ENCODE results near the gene COL17A1.

The COL17A1 gene

GRCh38 chr10:104040862-104041789 is 44.6 kb downstream of the COL17A1 start:
- Histone ChIP-seq H3K4me3 (ENCODE audit: low read length) (no peak overlapping the region), H3K4me1 (ENCODE audit: control insufficient read depth, insufficient read depth, low read length) (peaks cover 2% of the 10 kb centered on the region; the same call in 1 of the 2 replicates), H3K27ac (ENCODE audit: low read length) (no peak overlapping the region), H3K9me3 (ENCODE audit: control insufficient read depth, insufficient read depth, low read length) (no peaks in the 10 kb centered on the region), H3K27me3 (ENCODE audit: control insufficient read depth, insufficient read depth, low read length) (no peaks in the 10 kb centered on the region), H3K36me3 (ENCODE audit: control insufficient read depth, insufficient read depth, low read length) (no peaks in the 10 kb centered on the region)
- no peak for DNase-seq (ENCODE audit: low read depth, low spot score)
- no CpG with 5 or more reads among the region's 9 CpGs for WGBS (ENCODE audit: insufficient coverage, insufficient read length)

DNA sequence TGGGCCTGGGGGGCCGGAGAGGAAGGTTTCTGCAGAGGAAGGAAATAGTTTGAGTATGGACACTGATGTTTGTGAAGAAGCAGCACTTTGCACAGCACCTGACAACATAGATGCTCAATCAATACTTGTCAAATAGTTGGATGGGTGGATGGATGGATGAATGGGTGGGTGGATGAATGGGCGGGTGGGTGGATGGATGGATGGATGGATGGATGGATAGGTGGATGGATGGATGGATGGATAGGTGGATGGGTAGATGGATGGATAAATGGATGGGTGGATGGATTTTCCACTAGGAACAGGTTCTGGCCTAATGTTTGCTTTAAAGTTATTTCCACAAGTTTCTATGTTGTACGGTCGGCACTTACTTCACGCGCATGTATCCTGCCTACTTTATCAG is 45.3 kb downstream of the COL17A1 start:
- Histone ChIP-seq H3K36me3 (ENCODE audit: control insufficient read depth, insufficient read depth, low read length) (no peaks in the 10 kb centered on the region), H3K27ac (ENCODE audit: low read length) (no peak overlapping the region), H3K9me3 (ENCODE audit: control insufficient read depth, insufficient read depth, low read length) (no peaks in the 10 kb centered on the region), H3K4me3 (ENCODE audit: low read length) (no peak overlapping the region), H3K4me1 (ENCODE audit: control insufficient read depth, insufficient read depth, low read length) (no peaks in the 10 kb centered on the region), H3K27me3 (ENCODE audit: control insufficient read depth, insufficient read depth, low read length) (no peaks in the 10 kb centered on the region)
- WGBS (ENCODE audit: insufficient coverage, insufficient read length) = no CpG with 5 or more reads among the region's 6 CpGs
- no peak for DNase-seq (ENCODE audit: low read depth, low spot score)

GRCh38 chr10:104038958-104039752 is 46.5 kb downstream of the COL17A1 start:
- H3K4me3 ChIP-seq (ENCODE audit: low read length) = no peak overlapping the region
- H3K27me3 ChIP-seq (ENCODE audit: control insufficient read depth, insufficient read depth, low read length) = no peaks in the 10 kb centered on the region
- WGBS (ENCODE audit: insufficient coverage, insufficient read length) = no CpG with 5 or more reads among the region's 7 CpGs
- no peak overlapping the region for H3K27ac ChIP-seq (ENCODE audit: low read length)
- no peaks in the 10 kb centered on the region for H3K4me1 ChIP-seq (ENCODE audit: control insufficient read depth, insufficient read depth, low read length)
- no peaks in the 10 kb centered on the region for H3K9me3 ChIP-seq (ENCODE audit: control insufficient read depth, insufficient read depth, low read length)
- H3K36me3 ChIP-seq (ENCODE audit: control insufficient read depth, insufficient read depth, low read length) = no peaks in the 10 kb centered on the region
- no peak for DNase-seq (ENCODE audit: low read depth, low spot score)

GRCh38 chr10:104038537-104038936 is 47.1 kb downstream of the COL17A1 start:
- WGBS (ENCODE audit: insufficient coverage, insufficient read length) = no CpG with 5 or more reads among the region's 8 CpGs
- H3K36me3 ChIP-seq (ENCODE audit: control insufficient read depth, insufficient read depth, low read length) = no peaks in the 10 kb centered on the region
- no peak for DNase-seq (ENCODE audit: low read depth, low spot score)

DNA sequence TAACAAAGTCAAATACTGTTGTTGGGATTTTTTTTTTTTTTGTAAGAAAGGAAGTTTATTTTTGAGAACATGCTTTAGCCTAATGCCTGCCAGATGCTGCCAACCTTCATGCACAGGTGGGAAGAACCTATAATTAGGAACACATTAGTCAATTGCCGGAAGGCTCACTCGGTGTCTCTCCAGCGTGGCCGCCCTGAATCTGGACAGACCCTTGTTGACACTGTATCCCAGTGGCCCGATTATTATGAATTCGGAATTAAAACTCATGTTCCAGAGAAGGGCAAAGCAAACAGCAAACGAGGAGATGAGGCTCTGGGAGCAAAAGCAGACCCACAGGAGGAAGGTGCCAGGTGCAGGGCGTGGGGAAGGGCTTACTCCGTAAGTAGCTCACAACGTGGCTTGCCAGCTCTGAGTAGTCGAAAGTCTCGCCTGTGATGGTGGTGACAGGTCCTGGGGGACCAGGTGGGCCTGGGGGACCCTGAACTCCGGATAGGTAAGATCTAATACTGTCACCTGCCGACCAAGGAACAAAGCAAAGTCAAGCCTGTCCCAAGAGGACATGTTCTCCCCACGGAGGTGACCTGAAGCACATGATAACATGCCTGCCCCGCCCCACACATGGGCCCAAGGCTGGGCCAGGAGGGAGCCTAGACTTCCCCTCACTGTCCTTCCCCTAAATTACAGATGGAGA is 48.3 kb downstream of the COL17A1 start:
- no CpG with 5 or more reads among the region's 16 CpGs for WGBS (ENCODE audit: insufficient coverage, insufficient read length)
- Histone ChIP-seq H3K27me3 (ENCODE audit: control insufficient read depth, insufficient read depth, low read length) (no peaks in the 10 kb centered on the region), H3K27ac (ENCODE audit: low read length) (no peak overlapping the region), H3K9me3 (ENCODE audit: control insufficient read depth, insufficient read depth, low read length) (no peaks in the 10 kb centered on the region), H3K36me3 (ENCODE audit: control insufficient read depth, insufficient read depth, low read length) (no peaks in the 10 kb centered on the region), H3K4me1 (ENCODE audit: control insufficient read depth, insufficient read depth, low read length) (peaks cover 2% of the 10 kb centered on the region; the same call in 1 of the 2 replicates), H3K4me3 (ENCODE audit: low read length) (no peak overlapping the region)
- no peak for DNase-seq (ENCODE audit: low read depth, low spot score)

More at GRCh38 chr10:104038537-104038936, 47.1 kb downstream of the COL17A1 start:
- Histone ChIP-seq H3K27me3 (ENCODE audit: control insufficient read depth, insufficient read depth, low read length) (no peaks in the 10 kb centered on the region), H3K27ac (ENCODE audit: low read length) (no peak overlapping the region), H3K9me3 (ENCODE audit: control insufficient read depth, insufficient read depth, low read length) (no peaks in the 10 kb centered on the region), H3K4me3 (ENCODE audit: low read length) (no peak overlapping the region), H3K4me1 (ENCODE audit: control insufficient read depth, insufficient read depth, low read length) (peaks cover 2% of the 10 kb centered on the region; the same call in 1 of the 2 replicates)

GRCh38 chr10:104036518-104037260 is 49.0 kb downstream of the COL17A1 start:
- WGBS (ENCODE audit: insufficient coverage, insufficient read length) = 100% methylated on average over 1 of the region's 21 CpGs
- no peak overlapping the region for H3K4me3 ChIP-seq (ENCODE audit: low read length)
- H3K27me3 ChIP-seq (ENCODE audit: control insufficient read depth, insufficient read depth, low read length) = no peaks in the 10 kb centered on the region
- no peak for DNase-seq (ENCODE audit: low read depth, low spot score)
- peaks cover 6% of the 10 kb centered on the region for H3K4me1 ChIP-seq (ENCODE audit: control insufficient read depth, insufficient read depth, low read length)
- H3K36me3 ChIP-seq (ENCODE audit: control insufficient read depth, insufficient read depth, low read length) = no peaks in the 10 kb centered on the region
- H3K9me3 ChIP-seq (ENCODE audit: control insufficient read depth, insufficient read depth, low read length) = no peaks in the 10 kb centered on the region
- no peak overlapping the region for H3K27ac ChIP-seq (ENCODE audit: low read length)

DNA sequence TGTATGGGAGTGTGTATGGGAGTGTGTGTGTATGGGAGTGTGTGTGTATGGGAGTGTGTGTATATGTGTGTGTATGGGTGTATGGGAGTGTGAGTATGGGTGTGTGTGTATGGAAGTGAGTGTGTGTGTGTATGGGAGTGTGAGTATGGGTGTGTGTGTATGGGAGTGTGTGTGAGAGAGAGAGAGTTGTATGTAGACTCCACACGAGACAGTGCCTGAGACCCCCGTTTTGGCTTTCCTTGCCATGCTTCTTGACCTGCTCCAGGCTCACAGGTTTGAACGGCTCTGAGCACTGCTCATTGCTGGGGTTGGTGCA is 49.7 kb downstream of the COL17A1 start:
- no peak for DNase-seq (ENCODE audit: low read depth, low spot score)
- Histone ChIP-seq H3K4me3 (ENCODE audit: low read length) (no peak overlapping the region), H3K9me3 (ENCODE audit: control insufficient read depth, insufficient read depth, low read length) (no peaks in the 10 kb centered on the region), H3K27me3 (ENCODE audit: control insufficient read depth, insufficient read depth, low read length) (no peaks in the 10 kb centered on the region), H3K27ac (ENCODE audit: low read length) (no peak overlapping the region), H3K4me1 (ENCODE audit: control insufficient read depth, insufficient read depth, low read length) (peaks cover 7% of the 10 kb centered on the region), H3K36me3 (ENCODE audit: control insufficient read depth, insufficient read depth, low read length) (no peaks in the 10 kb centered on the region)
- WGBS (ENCODE audit: insufficient coverage, insufficient read length) = no CpG with 5 or more reads among the region's 3 CpGs

DNA sequence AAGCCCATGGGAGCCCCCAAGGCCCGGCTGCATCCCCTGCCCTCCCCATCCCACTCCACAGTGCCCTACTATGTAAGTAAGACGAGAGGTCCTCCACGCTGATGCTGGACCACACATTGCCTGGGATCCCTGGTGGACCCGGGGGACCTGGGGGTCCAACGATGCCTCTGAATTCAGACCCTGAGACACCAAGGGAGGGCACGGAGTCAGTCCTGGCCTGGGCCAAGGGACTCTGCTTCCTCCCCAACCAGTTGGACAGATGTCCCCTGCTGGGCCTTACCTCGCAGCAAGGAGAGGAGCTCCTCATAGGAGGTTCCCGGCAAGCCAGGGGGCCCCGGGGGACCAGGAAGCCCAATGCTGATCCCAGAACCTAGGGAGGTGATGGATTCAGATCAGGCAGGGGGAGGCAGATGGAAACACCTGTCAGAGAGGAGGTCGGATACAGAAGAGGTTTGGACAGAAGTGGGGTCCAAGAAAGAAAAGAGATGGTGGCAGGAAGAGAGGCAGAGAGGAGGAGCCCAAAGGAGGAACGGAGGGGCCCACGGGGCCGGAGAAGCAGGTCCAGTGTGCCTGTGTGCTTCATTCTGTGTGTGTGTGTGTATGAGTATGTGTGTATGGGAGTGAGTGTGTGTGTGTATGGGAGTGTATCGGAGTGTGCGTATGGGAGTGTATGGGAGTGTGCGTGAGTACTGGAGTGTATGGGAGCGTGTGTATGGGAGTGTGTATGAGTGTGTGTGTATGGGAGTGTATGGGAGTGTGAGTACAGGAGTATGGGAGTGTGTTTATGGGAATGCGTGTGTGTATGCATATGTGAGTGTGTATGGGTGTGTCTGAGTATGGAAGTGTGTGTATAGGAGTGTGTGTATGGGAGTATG is 50.2 kb downstream of the COL17A1 start:
- Histone ChIP-seq H3K27ac (ENCODE audit: low read length) (no peak overlapping the region), H3K9me3 (ENCODE audit: control insufficient read depth, insufficient read depth, low read length) (no peaks in the 10 kb centered on the region)
- 100% methylated on average over 4 of the region's 18 CpGs for WGBS (ENCODE audit: insufficient coverage, insufficient read length)

GRCh38 chr10:104034401-104035193 is 51.1 kb downstream of the COL17A1 start:
- H3K4me1 ChIP-seq (ENCODE audit: control insufficient read depth, insufficient read depth, low read length) = peaks cover 7% of the 10 kb centered on the region
- H3K27me3 ChIP-seq (ENCODE audit: control insufficient read depth, insufficient read depth, low read length) = no peaks in the 10 kb centered on the region
- no CpG with 5 or more reads among the region's 23 CpGs for WGBS (ENCODE audit: insufficient coverage, insufficient read length)
- DNase-seq (ENCODE audit: low read depth, low spot score) = no peak
- no peaks in the 10 kb centered on the region for H3K36me3 ChIP-seq (ENCODE audit: control insufficient read depth, insufficient read depth, low read length)
- H3K4me3 ChIP-seq (ENCODE audit: low read length) = no peak overlapping the region
- no peaks in the 10 kb centered on the region for H3K9me3 ChIP-seq (ENCODE audit: control insufficient read depth, insufficient read depth, low read length)
- H3K27ac ChIP-seq (ENCODE audit: low read length) = no peak overlapping the region

More for the DNA sequence above, 50.2 kb downstream of the COL17A1 start:
- H3K4me3 ChIP-seq (ENCODE audit: low read length) = no peak overlapping the region
- peaks cover 7% of the 10 kb centered on the region for H3K4me1 ChIP-seq (ENCODE audit: control insufficient read depth, insufficient read depth, low read length)
- H3K36me3 ChIP-seq (ENCODE audit: control insufficient read depth, insufficient read depth, low read length) = no peaks in the 10 kb centered on the region
- no peaks in the 10 kb centered on the region for H3K27me3 ChIP-seq (ENCODE audit: control insufficient read depth, insufficient read depth, low read length)
- no peak for DNase-seq (ENCODE audit: low read depth, low spot score)

All from iPS DF 6.9 (cell line).